ENCODE data around the gene INA. TPM values are rescaled to one million over a fixed set of nuclear protein-coding genes. Genes with fewer than 3 reads are reported as not detected.
A peak's percentile ranks its signal among the peaks of the same experiment; 100 is the strongest.

INA gene
- total RNA-seq, 1 experiment from 2014 or later: 20.4 TPM

GRCh38 chr10:103232131-103232673 lies 44.7 kb upstream of the INA start:
- Histone ChIP-seq H3K9me2 (ENCODE audit: insufficient read depth) (no peaks in the 10 kb centered on the region), H3F3A (ENCODE audit: insufficient read depth, low read depth) (peaks cover 47% of the 10 kb centered on the region), H3K36me3 (ENCODE audit: low read depth) (no peaks in the 10 kb centered on the region), H3K27ac (peak overlapping the region; percentile 100), H3K4me1 (replicated peaks; ENCODE audit: insufficient read depth) (peaks cover 63% of the 10 kb centered on the region), H4K20me1 (ENCODE audit: insufficient read depth) (no peaks in the 10 kb centered on the region), H3K27me3 (ENCODE audit: insufficient read depth, low read depth) (no peaks in the 10 kb centered on the region), H3K4me2 (peak overlapping the region; percentile 59), H3K4me3 (no peak overlapping the region), H3K79me2 (ENCODE audit: low read depth) (no peaks in the 10 kb centered on the region), H2AFZ (no peak overlapping the region), H3K9me3 (ENCODE audit: insufficient read depth, low read depth) (no peaks in the 10 kb centered on the region)
- no peak for TF ChIP-seq EZH2 (IDR thresholded peaks at IDR 0.05; ENCODE audit: low read depth)
- TF ChIP-seq, protein P1, sequence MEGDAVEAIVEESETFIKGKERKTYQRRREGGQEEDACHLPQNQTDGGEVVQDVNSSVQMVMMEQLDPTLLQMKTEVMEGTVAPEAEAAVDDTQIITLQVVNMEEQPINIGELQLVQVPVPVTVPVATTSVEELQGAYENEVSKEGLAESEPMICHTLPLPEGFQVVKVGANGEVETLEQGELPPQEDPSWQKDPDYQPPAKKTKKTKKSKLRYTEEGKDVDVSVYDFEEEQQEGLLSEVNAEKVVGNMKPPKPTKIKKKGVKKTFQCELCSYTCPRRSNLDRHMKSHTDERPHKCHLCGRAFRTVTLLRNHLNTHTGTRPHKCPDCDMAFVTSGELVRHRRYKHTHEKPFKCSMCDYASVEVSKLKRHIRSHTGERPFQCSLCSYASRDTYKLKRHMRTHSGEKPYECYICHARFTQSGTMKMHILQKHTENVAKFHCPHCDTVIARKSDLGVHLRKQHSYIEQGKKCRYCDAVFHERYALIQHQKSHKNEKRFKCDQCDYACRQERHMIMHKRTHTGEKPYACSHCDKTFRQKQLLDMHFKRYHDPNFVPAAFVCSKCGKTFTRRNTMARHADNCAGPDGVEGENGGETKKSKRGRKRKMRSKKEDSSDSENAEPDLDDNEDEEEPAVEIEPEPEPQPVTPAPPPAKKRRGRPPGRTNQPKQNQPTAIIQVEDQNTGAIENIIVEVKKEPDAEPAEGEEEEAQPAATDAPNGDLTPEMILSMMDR (conservative IDR thresholded peaks at IDR 0.05): no peak
- ChIA-PET POLR2A (ENCODE audit: unreplicated experiment) (no interaction called here), CTCF (no interaction called here)
- peak; percentile 23 to 58 for DNase-seq
- intact Hi-C loops (cut with micrococcal nuclease; ENCODE audit: unreplicated experiment): loop anchor here (10.0 kb wide), 2 partner anchors 117 to 517 kb away; partner anchors contain the start of genes ARL3 and SFXN2
- BruUV-seq (replicated peaks): TSS peak; percentile 48

- peak overlapping the region; percentile 100 for H3K27ac ChIP-seq
- peak overlapping the region; percentile 59 for H3K4me2 ChIP-seq
- no peaks in the 10 kb centered on the region for H3K9me3 ChIP-seq (ENCODE audit: insufficient read depth, low read depth)
- ChIA-PET CTCF (no interaction called here), POLR2A (ENCODE audit: unreplicated experiment) (interaction anchor here (0.6 to 1.0 kb wide), 3 partner anchors 40 to 988 kb away, joined by 3 to 6 read pairs (median 3); partner anchors contain the start of gene NT5C2)
- no peaks in the 10 kb centered on the region for H3K79me2 ChIP-seq (ENCODE audit: low read depth)
- H2AFZ ChIP-seq: no peak overlapping the region
- H3K4me3 ChIP-seq: no peak overlapping the region
- intact Hi-C loops (cut with micrococcal nuclease; ENCODE audit: unreplicated experiment): loop anchor here (10.0 kb wide), 2 partner anchors 118 to 518 kb away; partner anchors contain the start of genes ARL3 and SFXN2
- TF ChIP-seq EZH2 (IDR thresholded peaks at IDR 0.05; ENCODE audit: low read depth): no peak
- TF ChIP-seq, protein P1 (conservative IDR thresholded peaks at IDR 0.05): no peak
- H3K36me3 ChIP-seq (ENCODE audit: low read depth): no peaks in the 10 kb centered on the region
- H4K20me1 ChIP-seq (ENCODE audit: insufficient read depth): no peaks in the 10 kb centered on the region
- H3F3A ChIP-seq (ENCODE audit: insufficient read depth, low read depth): peaks cover 50% of the 10 kb centered on the region
- DNase-seq: peak; percentile 22 to 80
- H3K9me2 ChIP-seq (ENCODE audit: insufficient read depth): no peaks in the 10 kb centered on the region
- H3K4me1 ChIP-seq (replicated peaks; ENCODE audit: insufficient read depth): peaks cover 60% of the 10 kb centered on the region
- BruUV-seq (replicated peaks): no TSS peak
- H3K27me3 ChIP-seq (ENCODE audit: insufficient read depth, low read depth): no peaks in the 10 kb centered on the region
These were observed 44.0 kb upstream of the INA start for GRCh38 chr10:103232772-103233488.

DNA sequence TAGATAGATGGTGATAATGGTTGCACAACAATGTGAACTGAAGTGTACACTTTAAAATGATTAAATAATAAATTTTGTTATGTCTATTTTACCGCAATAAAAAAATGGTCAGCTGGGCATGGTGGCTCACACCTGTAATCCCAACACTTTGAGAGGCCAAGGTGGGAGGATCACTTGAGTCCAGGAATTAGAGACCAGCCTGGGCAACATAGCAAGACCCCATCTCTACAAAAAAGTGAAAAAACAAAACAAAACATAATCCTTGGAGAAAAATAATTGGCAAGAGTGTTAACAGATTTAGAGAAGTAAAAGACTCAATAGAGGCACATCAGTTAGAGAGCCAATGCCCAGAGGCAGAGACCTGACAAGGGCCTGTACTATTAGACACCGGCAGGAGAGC lies 41.2 kb upstream of the INA start:
- H3K4me1 ChIP-seq (replicated peaks; ENCODE audit: insufficient read depth): peaks cover 61% of the 10 kb centered on the region
- no peak overlapping the region for H2AFZ ChIP-seq
- no peaks in the 10 kb centered on the region for H4K20me1 ChIP-seq (ENCODE audit: insufficient read depth)
- no peaks in the 10 kb centered on the region for H3K36me3 ChIP-seq (ENCODE audit: low read depth)
- H3K79me2 ChIP-seq (ENCODE audit: low read depth): no peaks in the 10 kb centered on the region
- TF ChIP-seq, protein P1 (conservative IDR thresholded peaks at IDR 0.05): no peak
- no peak for TF ChIP-seq EZH2 (IDR thresholded peaks at IDR 0.05; ENCODE audit: low read depth)
- peaks cover 58% of the 10 kb centered on the region for H3F3A ChIP-seq (ENCODE audit: insufficient read depth, low read depth)
- POLR2A ChIA-PET (ENCODE audit: unreplicated experiment): no interaction called here
- no peak overlapping the region for H3K4me3 ChIP-seq
- no peaks in the 10 kb centered on the region for H3K27me3 ChIP-seq (ENCODE audit: insufficient read depth, low read depth)
- no peak for DNase-seq
- no peak overlapping the region for H3K4me2 ChIP-seq
- intact Hi-C loops (cut with micrococcal nuclease; ENCODE audit: unreplicated experiment): loop anchor here (10.0 kb wide), 2 partner anchors 121 to 521 kb away; partner anchors contain the start of genes ARL3 and SFXN2
- H3K9me2 ChIP-seq (ENCODE audit: insufficient read depth): no peaks in the 10 kb centered on the region
- no peak overlapping the region for H3K27ac ChIP-seq
- H3K9me3 ChIP-seq (ENCODE audit: insufficient read depth, low read depth): no peaks in the 10 kb centered on the region
- BruUV-seq (replicated peaks): no TSS peak
- CTCF ChIA-PET: no interaction called here

Data from PC-9 (cell line).